GM19099 (cell line): Measurements from ENCODE around the gene URB1.

Source experiments
- POLR2A ChIP-seq: IDR thresholded peaks from 3 replicates; pipeline ENCODE4 v1.6.1; 2011; ENCODE audit warnings: low read depth; ENCODE audit not compliant: insufficient read length; ENCODE audit errors: extremely low read depth

The URB1 gene

DNA sequence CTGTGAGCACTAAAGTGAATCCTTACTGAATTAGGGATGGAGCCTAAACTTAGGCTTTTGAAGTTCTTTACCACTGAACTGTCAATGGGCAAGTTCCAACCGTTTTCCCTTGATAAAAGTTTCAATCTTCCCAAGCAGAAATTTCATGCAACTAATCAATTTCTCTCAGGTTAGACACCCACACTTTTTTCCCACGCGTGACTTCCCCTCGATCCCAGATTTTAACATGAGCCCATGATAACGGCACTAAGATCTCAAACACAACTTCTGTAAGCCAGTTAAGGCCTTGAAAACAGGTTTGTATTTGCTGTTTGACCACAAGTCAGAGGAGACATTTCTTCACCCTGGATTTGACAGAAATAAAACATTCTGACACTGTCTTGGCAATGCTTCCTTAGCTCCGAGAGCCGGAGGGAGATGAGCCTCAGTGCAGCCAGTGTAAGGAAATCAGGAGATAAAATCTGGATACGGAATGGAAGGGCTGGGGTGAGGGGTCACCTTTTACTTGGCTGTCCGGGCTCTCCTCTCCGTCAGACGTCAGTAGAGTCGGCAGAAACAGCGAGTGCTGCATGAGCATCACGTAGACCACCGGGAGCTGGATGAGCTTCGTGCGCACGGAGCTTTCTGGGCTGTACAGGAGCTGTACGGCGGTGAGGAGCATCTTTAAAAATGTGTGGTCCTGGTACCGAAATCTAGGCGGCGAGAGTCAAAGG lies 54.4 kb downstream of the URB1 start:
- TF ChIP-seq POLR2A = no peak

DNA sequence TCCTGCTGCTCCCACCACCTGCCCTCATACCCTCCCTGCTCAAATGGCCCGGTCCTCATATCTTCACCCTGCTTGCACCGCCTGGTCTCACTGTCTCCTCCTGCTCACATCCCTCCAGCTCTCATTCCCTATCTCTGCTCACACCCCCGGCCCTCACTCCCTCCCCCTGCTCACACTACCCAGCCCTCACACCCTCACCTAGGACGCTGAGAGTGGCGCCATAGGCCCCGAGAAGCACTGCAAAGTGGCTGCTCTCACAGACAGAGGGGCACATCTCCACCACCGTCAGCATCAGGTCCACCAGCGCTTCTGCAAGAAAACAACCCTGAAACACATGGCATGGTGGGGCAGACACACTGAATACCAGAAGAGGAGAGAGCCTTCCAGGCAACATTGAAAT lies 55.6 kb downstream of the URB1 start:
- TF ChIP-seq POLR2A = no peak

DNA sequence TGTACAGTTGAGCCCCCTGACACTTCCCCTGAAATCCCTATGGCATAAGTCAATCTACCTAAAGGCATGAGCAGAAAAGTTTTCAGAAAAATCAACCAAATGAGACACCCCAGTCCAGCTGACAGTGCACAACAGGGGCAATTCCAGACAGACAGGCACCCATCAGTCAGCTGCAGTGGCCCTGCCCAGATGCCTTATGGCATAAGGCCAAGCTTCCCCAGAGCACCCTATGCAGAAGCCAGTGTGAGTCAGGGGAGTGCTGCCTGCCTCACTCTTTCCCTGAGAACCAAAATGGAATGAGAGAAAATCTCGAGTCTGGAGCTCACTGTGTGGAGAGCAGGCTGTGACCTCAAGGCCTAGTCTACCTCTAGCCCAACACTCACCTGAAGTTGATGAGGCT lies 56.1 kb downstream of the URB1 start:
- TF ChIP-seq POLR2A = no peak

DNA sequence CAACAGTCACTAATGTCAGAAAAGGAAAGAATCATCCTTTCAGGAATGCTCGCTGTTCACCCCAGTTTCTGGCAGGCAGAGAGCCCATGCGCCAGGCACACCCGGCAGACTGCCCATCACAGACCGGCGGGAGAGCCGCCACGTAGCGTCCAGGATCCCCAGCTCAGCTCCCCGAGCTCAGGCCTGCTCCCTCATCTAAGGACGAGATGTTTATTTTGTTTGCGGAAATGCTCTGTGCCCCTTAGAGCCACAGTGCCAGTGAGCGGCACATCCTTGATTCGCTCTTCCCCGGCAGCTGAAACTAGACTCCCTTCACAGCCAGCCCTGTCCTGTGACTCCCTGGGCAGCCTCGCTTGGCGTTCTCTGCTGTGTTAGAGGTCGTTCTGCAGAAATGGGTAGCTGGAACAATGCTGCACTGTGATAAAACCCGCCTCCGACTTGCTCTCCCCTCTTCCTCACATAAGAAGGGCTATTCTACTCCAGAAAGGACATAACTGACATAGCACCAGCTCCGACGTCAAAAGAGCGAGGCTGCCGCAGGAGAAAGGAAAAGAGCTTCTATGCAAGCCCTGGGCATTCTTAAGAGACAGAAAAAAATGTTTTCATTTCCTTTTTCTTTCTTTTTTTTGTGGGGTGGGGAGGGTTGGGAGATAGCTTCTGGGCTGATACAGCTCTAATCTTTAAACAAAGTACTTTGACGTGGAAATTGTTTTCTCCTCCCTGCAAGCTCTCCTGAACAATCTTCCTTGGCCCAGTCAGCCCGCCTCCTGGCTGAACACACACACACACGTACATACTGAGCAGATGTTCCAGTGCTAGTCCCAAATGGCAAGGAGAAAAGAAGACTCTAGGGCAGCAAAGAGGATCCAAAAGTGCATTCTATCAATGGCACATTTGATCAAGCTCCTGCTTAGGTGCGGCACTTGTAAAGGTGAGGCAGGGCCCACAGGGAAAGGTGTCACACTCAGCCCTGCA lies 56.9 kb downstream of the URB1 start:
- no peak for TF ChIP-seq POLR2A

DNA sequence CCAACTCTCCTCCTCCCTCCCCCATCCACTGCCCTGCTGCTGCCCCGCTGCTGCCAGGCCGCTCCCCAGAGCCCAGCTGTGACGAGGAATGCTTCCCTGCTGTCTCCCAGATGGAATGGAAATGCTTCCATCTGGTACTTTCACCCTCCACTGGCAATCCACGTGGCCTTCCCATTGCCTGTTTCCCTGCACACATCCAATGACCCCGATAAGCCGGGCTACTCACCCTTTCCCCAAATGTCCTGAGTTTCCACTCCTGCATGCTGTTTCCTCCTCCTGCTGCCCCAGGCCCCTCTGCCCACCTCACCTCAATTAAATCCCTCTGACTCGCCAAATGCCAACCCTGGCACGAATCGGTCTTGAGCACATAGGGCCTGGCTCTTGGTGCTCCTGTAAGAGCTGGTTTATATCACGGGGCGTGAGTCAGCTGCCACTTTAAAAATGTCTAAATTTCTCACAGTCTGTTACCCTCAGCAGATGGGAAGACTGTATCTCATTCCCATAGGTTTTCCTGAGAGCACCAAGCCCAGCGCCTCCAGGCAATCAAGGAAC lies 57.8 kb downstream of the URB1 start:
- TF ChIP-seq POLR2A = no peak

DNA sequence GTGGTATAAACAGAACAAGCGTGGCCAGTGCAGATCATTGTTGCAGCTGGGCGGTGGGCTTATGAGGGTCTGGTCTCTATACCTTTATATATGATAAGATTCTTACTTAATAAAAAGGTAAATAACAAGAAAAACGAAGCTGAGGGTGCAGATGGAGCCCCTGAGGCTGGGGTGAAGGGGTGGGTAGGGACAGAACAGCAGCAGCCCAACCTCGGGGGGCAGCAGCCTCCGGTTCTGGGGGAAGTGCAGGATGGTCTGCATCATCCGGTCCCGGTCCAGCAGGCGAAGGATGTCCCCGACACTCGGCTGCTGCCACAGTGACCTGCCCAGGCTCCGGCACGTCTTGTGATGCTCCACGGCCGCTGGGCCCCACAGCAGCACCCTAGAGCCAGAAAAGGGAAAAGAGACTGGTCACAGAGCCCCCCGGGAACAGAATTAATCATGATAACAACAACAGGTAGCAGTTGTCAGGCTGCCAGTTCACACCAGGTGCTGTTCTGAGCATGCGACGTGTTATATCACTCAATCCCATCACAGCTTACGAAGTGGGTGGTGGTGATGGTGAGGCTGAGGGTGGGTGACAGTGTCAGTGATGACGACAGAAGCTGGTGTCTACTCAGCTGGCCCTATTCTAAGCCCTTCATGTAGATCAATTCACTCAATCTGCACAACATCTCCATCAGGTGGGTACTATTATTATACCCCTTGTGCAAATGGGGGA lies 58.7 kb downstream of the URB1 start:
- TF ChIP-seq POLR2A = no peak

DNA sequence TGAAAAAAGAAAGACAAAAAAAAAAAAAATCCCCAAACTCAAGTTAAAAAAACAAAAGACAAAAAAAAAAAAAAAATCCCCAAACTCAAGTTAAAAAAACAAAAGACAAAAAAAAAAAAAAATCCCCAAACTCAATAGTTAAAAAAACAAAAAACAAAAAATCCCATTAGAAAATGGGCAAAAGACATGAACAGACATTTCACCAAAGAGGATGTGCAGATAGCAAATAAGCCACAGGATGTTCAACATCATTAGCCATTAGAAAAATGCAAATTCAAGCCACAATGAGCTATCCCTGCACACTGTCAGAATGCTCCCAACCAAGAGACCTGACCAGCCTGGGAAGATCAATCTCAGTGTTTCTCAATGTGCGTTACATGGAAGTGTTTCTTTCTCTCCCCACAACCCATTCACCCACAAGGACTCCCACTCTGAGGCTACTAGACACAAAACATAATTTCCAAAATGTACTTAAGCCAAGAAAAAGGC lies 60.3 kb downstream of the URB1 start:
- no peak for TF ChIP-seq POLR2A

DNA sequence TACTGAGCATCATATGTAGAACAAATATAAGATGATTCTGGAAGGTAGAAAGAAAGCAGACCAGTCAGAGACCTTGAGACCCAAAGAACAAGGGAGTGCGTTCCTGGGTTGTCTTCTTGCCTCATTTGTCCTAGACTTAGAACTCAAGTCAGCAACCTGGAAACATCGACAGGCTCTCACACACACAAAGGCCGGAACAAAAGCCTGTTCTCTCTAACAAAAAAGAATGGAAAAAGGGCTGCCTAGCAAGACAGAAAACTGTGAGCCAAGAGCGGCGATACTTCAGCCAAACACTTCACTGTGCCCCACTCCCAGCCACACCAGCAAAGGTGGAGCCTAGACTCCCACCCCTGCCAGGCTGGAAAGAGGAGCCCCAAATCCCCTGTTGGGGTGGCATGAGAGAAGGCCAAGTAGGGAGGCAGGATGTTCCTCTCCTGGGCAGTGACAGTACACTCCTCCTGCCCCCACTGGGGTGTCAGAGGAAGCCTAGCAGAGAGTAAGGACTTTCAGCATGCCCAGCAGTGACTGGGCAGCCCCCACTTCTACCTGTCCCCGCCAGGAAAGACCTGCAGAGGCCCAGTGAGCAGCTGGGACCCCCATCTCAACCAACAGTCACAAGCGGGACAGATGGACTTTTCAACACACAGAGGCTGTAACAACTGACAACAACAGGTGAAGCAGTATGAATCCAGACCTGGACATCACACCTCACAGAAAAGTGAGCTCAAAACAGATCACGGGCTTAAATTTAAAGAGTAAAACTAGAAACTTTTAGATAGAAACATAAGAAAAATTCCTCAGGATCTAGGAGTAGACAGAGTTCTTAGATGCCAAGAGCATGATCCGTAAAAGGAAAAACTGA lies 61.1 kb downstream of the URB1 start:
- TF ChIP-seq POLR2A = no peak

DNA sequence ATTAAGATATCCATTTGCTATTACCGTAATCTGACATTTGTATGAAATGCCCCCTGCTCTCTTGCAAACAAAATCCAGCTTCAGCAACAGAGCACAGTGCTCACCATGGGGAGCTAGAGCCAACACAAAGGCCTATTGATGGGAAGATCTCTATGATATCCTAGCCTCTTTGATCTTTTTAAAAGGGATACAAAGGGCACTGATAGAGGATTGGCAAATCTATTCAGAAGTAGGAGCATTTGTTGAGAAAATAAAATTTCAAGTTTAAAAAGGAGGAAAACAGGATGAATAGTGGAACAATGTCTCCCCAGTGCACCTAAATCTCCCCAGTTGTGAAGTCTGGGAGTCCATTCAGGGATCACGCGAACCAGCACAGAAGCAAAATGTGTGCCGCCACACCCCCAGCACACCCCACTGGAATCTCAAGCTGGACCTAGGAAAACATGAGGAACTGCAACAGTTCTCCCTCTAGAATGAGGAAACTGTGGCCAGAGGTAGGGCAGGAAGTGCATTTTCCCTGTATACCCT lies 62.0 kb downstream of the URB1 start:
- TF ChIP-seq POLR2A = no peak

DNA sequence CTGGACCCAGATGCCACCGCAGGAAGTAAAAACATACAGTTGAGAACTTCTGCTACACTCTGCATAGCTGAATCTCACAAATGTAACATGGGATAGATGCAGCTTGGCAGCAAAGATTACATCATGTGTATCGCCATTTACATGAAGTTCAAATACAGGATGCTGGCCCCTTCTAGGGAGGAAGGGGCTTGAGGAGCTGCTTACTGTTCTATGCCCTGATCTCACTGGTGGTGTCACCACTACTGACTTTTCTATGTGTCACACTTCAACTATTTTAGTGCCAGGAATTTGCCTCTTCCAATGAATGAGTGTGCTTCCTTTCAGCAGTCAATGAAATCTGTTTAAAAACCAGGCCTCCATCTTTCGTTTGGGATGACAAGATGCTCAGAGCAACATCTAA lies 63.0 kb downstream of the URB1 start:
- no peak for TF ChIP-seq POLR2A

DNA sequence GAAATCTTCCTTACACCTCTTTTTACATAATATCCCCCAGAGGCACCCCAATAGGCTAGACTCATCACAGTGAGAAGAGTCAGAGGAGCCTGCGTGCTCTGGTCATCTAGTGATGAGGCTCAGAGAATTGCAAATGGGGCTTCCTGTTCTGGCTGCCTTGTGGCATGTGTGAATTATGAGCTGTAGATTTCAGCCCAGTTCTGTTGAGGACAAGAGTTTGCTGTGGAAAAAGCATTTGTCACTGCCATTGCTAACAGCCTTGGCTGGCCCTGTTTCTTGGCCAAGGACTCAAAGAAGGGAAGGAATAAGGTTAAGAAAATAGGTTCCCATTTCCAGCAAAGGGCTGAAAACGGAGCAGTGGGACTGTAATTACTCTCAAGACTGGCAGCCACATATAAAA lies 63.5 kb downstream of the URB1 start:
- no peak for TF ChIP-seq POLR2A

DNA sequence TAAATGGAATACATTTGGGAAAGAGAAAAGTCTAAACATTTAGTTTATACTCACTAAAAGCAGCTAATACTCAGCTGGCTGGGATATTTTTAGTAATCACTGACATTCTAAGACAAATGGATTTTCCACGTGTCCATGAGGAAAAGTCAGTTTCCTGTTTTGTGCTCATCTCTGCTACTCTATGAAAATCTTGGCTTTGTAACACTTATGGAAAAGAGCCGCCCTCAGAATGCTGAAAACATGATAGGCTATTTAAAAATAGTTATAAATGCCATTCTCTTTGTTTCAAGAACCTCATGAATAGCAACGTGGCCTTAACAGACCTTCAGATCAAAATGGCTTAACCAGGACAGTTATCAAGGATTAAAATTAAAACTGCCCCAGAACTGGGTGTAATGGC lies 64.2 kb downstream of the URB1 start:
- no peak for TF ChIP-seq POLR2A

DNA sequence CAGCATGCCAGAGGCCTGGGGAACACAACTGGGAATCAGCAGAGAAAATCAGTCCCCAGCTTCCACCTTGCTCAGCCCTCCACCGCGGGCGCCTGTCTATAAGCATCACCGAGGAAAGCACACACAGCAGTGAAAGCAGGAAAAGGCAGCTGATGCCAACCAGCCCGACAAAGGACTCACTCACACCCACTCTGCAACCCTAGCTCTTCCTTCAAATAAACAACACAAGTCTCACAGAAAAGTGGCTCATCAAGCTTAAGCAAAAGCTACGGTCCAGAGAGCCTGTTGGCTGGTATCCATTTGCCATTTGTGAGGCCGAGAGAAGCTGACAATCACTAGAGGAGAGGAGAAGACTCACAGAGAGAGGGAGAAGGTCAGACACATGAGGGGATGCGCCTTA lies 67.1 kb downstream of the URB1 start:
- TF ChIP-seq POLR2A = no peak

DNA sequence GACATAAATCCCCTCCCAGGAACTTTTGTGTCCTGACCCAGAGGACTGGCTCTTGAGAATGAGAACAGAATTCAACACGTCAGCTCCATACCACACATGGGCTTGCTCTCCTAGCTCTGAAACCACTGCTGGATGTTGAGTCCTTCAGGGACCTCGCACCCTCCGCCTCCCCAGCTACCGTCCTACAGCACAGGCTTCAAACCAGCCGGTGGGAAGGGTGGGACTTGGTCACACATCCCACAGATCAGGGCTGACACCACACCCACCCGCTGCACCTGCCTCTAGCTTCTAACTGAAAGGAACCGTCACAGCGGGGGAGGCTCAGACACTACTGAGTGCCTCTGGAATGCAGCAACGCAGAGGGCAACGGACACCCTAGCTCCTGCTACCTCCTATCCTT lies 70.1 kb downstream of the URB1 start:
- no peak for TF ChIP-seq POLR2A
